IMR-90 (cell line): ENCODE measurements around the gene ARHGEF6. TPM values are rescaled to one million over a fixed set of nuclear protein-coding genes. Genes with fewer than 3 reads are reported as not detected.

Experiments
- ATAC-seq: fragments of 200-7000 bp; cut with Tn5 transposase; 2 replicates; pipeline ENCODE4 v1.9.1; 2020; ENCODE audit warnings: low read depth, mild to moderate bottlenecking, moderate library complexity
- BruUV-seq: library from RNA; stranded (reverse); fragments of 400-500 nt; replicated peaks from 2 replicates; lab custom pipeline; 2021; lab: Mats Ljungman, UMichigan
- CTCF ChIA-PET: fragments of 300-600 bp; formaldehyde crosslinking; extraction: SDS; loops from one replicate; lab custom pipeline; 2021; ENCODE audit warnings: antibody characterized with exemption; lab: Yijun Ruan, JAX
- POLR2A ChIA-PET: fragments of 300-600 bp; sonication (Branson Sonifier 250); formaldehyde crosslinking; loops from one replicate; lab custom pipeline; 2022; ENCODE audit warnings: antibody characterized with exemption; ENCODE audit not compliant: unreplicated experiment; lab: Charles Lee
- DNase-seq: peaks from one replicate; pipeline ENCODE4 v3.0.0; 2013
- H2AFZ ChIP-seq: replicated peaks from 2 replicates; pipeline ENCODE3; 2013; ENCODE audit warnings: low read length, mild to moderate bottlenecking; ENCODE audit not compliant: poor library complexity
- H2AK5ac ChIP-seq: 2 replicates; pipeline ENCODE4 v1.6.1; 2013; ENCODE audit warnings: low read depth, low read length, inconsistent platforms
- H2AK9ac ChIP-seq: replicated peaks from 2 replicates; pipeline ENCODE3; 2013; ENCODE audit warnings: mild to moderate bottlenecking, low read depth, low read length, moderate library complexity; ENCODE audit not compliant: poor library complexity
- H2BK120ac ChIP-seq: 2 replicates; pipeline ENCODE4 v1.6.1; 2013; ENCODE audit warnings: low read depth, low read length, inconsistent platforms
- H2BK15ac ChIP-seq: 3 replicates; pipeline ENCODE4 v1.6.1; 2013; ENCODE audit warnings: low read depth, low read length, inconsistent platforms
- H2BK20ac ChIP-seq: 2 replicates; pipeline ENCODE4 v1.6.1; 2013; ENCODE audit warnings: low read depth, mild to moderate bottlenecking, inconsistent platforms, low read length, moderate library complexity
- H2BK5ac ChIP-seq: 2 replicates; pipeline ENCODE4 v1.6.1; 2013; ENCODE audit warnings: mild to moderate bottlenecking, low read depth, low read length, inconsistent platforms; ENCODE audit not compliant: poor library complexity, severe bottlenecking
- H3K14ac ChIP-seq: replicated peaks from 2 replicates; pipeline ENCODE4 v1.6.1; 2013; ENCODE audit warnings: low read depth, low read length, inconsistent platforms
- H3K18ac ChIP-seq: 2 replicates; pipeline ENCODE4 v1.6.1; 2013; ENCODE audit warnings: low read depth, low read length, control low read depth
- H3K23ac ChIP-seq: 2 replicates; pipeline ENCODE4 v1.6.1; 2013; ENCODE audit warnings: low read depth, low read length, inconsistent platforms
- H3K27ac ChIP-seq: 2 replicates; pipeline ENCODE4 v1.5.1; 2013; ENCODE audit warnings: mild to moderate bottlenecking, control low read depth, low read length; ENCODE audit not compliant: insufficient read depth
- H3K27me3 ChIP-seq: 2 replicates; pipeline ENCODE4 v1.6.1; 2013; ENCODE audit warnings: low read length; ENCODE audit not compliant: control insufficient read depth, insufficient read depth
- H3K36me3 ChIP-seq: 2 replicates; pipeline ENCODE4 v1.6.1; 2013; ENCODE audit warnings: low read length, mixed read lengths; ENCODE audit not compliant: control insufficient read depth, insufficient read depth
- H3K4ac ChIP-seq: 2 replicates; pipeline ENCODE4 v1.6.1; 2013; ENCODE audit warnings: low read depth, low read length, inconsistent platforms
- H3K4me1 ChIP-seq: 2 replicates; pipeline ENCODE4 v1.6.1; 2013; ENCODE audit warnings: low read length, mixed read lengths; ENCODE audit not compliant: control insufficient read depth, insufficient read depth
- H3K4me2 ChIP-seq: 2 replicates; pipeline ENCODE4 v1.6.1; 2013; ENCODE audit warnings: low read depth, mild to moderate bottlenecking, control low read depth, low read length, moderate library complexity
- H3K4me3 ChIP-seq: 2 replicates; pipeline ENCODE4 v1.5.1; 2013; ENCODE audit warnings: low read depth, mild to moderate bottlenecking, control low read depth, low read length, moderate library complexity; ENCODE audit not compliant: insufficient read depth
- H3K56ac ChIP-seq: 2 replicates; pipeline ENCODE4 v1.6.1; 2013; ENCODE audit warnings: low read length, inconsistent platforms; ENCODE audit not compliant: insufficient read depth; ENCODE audit errors: extremely low read depth
- H3K79me1 ChIP-seq, 2 experiments: 2 replicates each; pipeline ENCODE4 v1.6.1; 2013; ENCODE audit warnings: low read length in 2 of 2, inconsistent platforms in 1 of 2, low read depth in 1 of 2
- H3K9ac ChIP-seq: 2 replicates; pipeline ENCODE4 v1.6.1; 2013; ENCODE audit warnings: low read depth, low read length, control low read depth
- H3K9me1 ChIP-seq: 2 replicates; pipeline ENCODE4 v1.6.1; 2013; ENCODE audit warnings: low read length, inconsistent platforms; ENCODE audit not compliant: insufficient read depth
- H3K9me3 ChIP-seq: 2 replicates; pipeline ENCODE4 v1.6.1; 2013; ENCODE audit warnings: low read length; ENCODE audit not compliant: control insufficient read depth, insufficient read depth
- H4K20me1 ChIP-seq: 2 replicates; pipeline ENCODE4 v1.6.1; 2013; ENCODE audit warnings: low read length, inconsistent platforms; ENCODE audit not compliant: insufficient read depth
- H4K5ac ChIP-seq: 2 replicates; pipeline ENCODE4 v1.6.1; 2013; ENCODE audit warnings: mild to moderate bottlenecking, low read depth, low read length, control low read depth
- H4K8ac ChIP-seq, 2 experiments: 2 replicates each; pipeline ENCODE4 v1.6.1; 2013; ENCODE audit warnings: low read depth in 2 of 2, low read length in 2 of 2, control low read depth in 1 of 2, inconsistent platforms in 1 of 2
- H4K91ac ChIP-seq: 2 replicates; pipeline ENCODE4 v1.6.1; 2013; ENCODE audit warnings: low read depth, low read length, inconsistent platforms; ENCODE audit not compliant: insufficient read depth
- BHLHE40 ChIP-seq: fragments of 150-350 bp; IDR thresholded peaks from 2 replicates; pipeline ENCODE4 v1.6.1; 2016; ENCODE audit warnings: mild to moderate bottlenecking, low read depth, low read length
- CEBPB ChIP-seq: IDR thresholded peaks from 2 replicates; pipeline ENCODE4 v1.6.1; 2012; ENCODE audit warnings: low read depth, low read length, improper control_type of control experiment
- CHD1 ChIP-seq: IDR thresholded peaks from 2 replicates; pipeline ENCODE4 v1.6.1; 2012; ENCODE audit warnings: low read depth, low read length, improper control_type of control experiment
- CTCF ChIP-seq: conservative IDR thresholded peaks from 2 replicates; pipeline ENCODE4 v1.5.1; 2012; ENCODE audit warnings: mild to moderate bottlenecking, low read depth, low read length, improper control_type of control experiment
- ELK1 ChIP-seq: fragments of 150-350 bp; IDR thresholded peaks from 2 replicates; pipeline ENCODE4 v1.6.1; 2016; ENCODE audit warnings: low read depth, mild to moderate bottlenecking, low read length, moderate library complexity, borderline replicate concordance
- MXI1 ChIP-seq: IDR thresholded peaks from 2 replicates; pipeline ENCODE4 v1.6.1; 2012; ENCODE audit warnings: low read depth, mild to moderate bottlenecking, low read length, moderate library complexity, borderline replicate concordance
- NFE2L2 ChIP-seq: fragments of 150-350 bp; IDR thresholded peaks from 2 replicates; pipeline ENCODE4 v1.6.1; 2016; ENCODE audit warnings: low read depth, mild to moderate bottlenecking, low read length
- RAD21 ChIP-seq: IDR thresholded peaks from 2 replicates; pipeline ENCODE4 v1.6.1; 2012; ENCODE audit warnings: low read length, improper control_type of control experiment
- SMC3 ChIP-seq: fragments of 150-350 bp; IDR thresholded peaks from 2 replicates; pipeline ENCODE4 v1.6.1; 2016; ENCODE audit warnings: low read depth, mild to moderate bottlenecking, antibody characterized with exemption, low read length, moderate library complexity
- WGBS, 2 experiments: methylation state at CpG; one replicate each; pipeline versions ENCODE4 v1.1.5 to v1.1.7; 2013; ENCODE audit warnings: missing lambda C conversion rate in 2 of 2; ENCODE audit not compliant: insufficient read length in 1 of 2; ENCODE audit errors: extremely low coverage in 2 of 2; 5-methylcytosine and 5-hydroxymethylcytosine counted together
- dilution Hi-C: fragments of 300-500 bp; cut with HindIII; formaldehyde crosslinking; loops from one replicate; pipeline ENCODE4 v1.14.3; 2018; ENCODE audit warnings: low sequenced_read_pairs; ENCODE audit not compliant: unreplicated experiment
- in situ Hi-C: fragments of 300-500 bp; cut with MboI; formaldehyde crosslinking; loops from 3 replicates; pipeline ENCODE4 v1.14.3; 2019; ENCODE audit warnings: low sequenced_read_pairs, inconsistent platforms, mixed read lengths
- intact Hi-C: fragments of 100-400 bp; cut with micrococcal nuclease; formaldehyde crosslinking; loops from 2 replicates; pipeline ENCODE4 v1.10.0; 2022
- polyA plus RNA-seq, 3 experiments: library from polyadenylated mRNA; depleted of rRNA; stranded (reverse); fragments of >200 nt; gene quantifications; 2 replicates each; pipeline ENCODE4 v1.2.3, GENCODE V29; 2012; ENCODE audit warnings: low replicate concordance in 1 of 3
- total RNA-seq: library from RNA; depleted of rRNA; stranded (reverse); fragments of >200 nt; gene quantifications from 2 replicates; pipeline ENCODE4 v1.2.3, GENCODE V29; 2012

Gene ARHGEF6
- total and polyA plus RNA-seq, 2 of the 4 experiments (the other 2 are of a cell fraction) = 2.1 to 2.7 TPM

- dilution Hi-C loops = no loop called here
- no peak overlapping the region for H3K56ac ChIP-seq
- H3K9me1 ChIP-seq = no peaks in the 10 kb centered on the region
- no peak overlapping the region for H2BK20ac ChIP-seq
- no peak overlapping the region for H4K8ac ChIP-seq
- no CpG with 5 or more reads among the region's 3 CpGs for WGBS, 2 experiments
- H4K20me1 ChIP-seq = no peaks in the 10 kb centered on the region
- ChIA-PET CTCF (no interaction called here), POLR2A (no interaction called here)
- H3K4me1 ChIP-seq = peaks cover 4% of the 10 kb centered on the region
- no peaks in the 10 kb centered on the region for H3K9me3 ChIP-seq
- in situ Hi-C loops = no loop called here
- H3K79me1 ChIP-seq = no peaks in the 10 kb centered on the region
- no peak overlapping the region for H3K4me2 ChIP-seq
- H2BK15ac ChIP-seq = no peak overlapping the region
- H3K23ac ChIP-seq = no peak overlapping the region
- BruUV-seq = no TSS peak
- intact Hi-C loops = no loop called here
- H2AK9ac ChIP-seq = no peak overlapping the region
- no peak overlapping the region for H3K27ac ChIP-seq
- no peak overlapping the region for H2AFZ ChIP-seq
- H4K5ac ChIP-seq = no peak overlapping the region
- no peak overlapping the region for H4K91ac ChIP-seq
- no peak overlapping the region for H3K18ac ChIP-seq
- H3K4me3 ChIP-seq = no peak overlapping the region
- no peaks in the 10 kb centered on the region for H3K27me3 ChIP-seq
- no peak overlapping the region for H3K4ac ChIP-seq
- ATAC-seq (no peak), DNase-seq (no peak)
- H2BK5ac ChIP-seq = no peak overlapping the region
- no peak overlapping the region for H2AK5ac ChIP-seq
- H3K14ac ChIP-seq = no peak overlapping the region
- H3K36me3 ChIP-seq = no peaks in the 10 kb centered on the region
- no peak overlapping the region for H2BK120ac ChIP-seq
- no peak for TF ChIP-seq CEBPB
- TF ChIP-seq MXI1 = no peak
- no peak for TF ChIP-seq BHLHE40
- TF ChIP-seq CTCF = no peak
- no peak for TF ChIP-seq ELK1
- no peak for TF ChIP-seq CHD1
- no peak for TF ChIP-seq NFE2L2
- TF ChIP-seq RAD21 = no peak
- no peak for TF ChIP-seq SMC3
- H3K9ac ChIP-seq = no peak overlapping the region
Measured at GRCh38 chrX:136814847-136815750, 34.4 kb upstream of the ARHGEF6 start.
